DMS114 treated with DMSO at 0.1 percent for 48 hours (cell line): ENCODE results near the gene PLK5.

Source experiments
- DNase-seq: peaks from one replicate; lab custom pipeline; 2025; ENCODE audit not compliant: unreplicated experiment; lab: John Stamatoyannopoulos, UW

PLK5 gene

GRCh38 chr19:1576242-1577089 lies 52.6 kb downstream of the PLK5 start:
- DNase-seq: no peak

DNA sequence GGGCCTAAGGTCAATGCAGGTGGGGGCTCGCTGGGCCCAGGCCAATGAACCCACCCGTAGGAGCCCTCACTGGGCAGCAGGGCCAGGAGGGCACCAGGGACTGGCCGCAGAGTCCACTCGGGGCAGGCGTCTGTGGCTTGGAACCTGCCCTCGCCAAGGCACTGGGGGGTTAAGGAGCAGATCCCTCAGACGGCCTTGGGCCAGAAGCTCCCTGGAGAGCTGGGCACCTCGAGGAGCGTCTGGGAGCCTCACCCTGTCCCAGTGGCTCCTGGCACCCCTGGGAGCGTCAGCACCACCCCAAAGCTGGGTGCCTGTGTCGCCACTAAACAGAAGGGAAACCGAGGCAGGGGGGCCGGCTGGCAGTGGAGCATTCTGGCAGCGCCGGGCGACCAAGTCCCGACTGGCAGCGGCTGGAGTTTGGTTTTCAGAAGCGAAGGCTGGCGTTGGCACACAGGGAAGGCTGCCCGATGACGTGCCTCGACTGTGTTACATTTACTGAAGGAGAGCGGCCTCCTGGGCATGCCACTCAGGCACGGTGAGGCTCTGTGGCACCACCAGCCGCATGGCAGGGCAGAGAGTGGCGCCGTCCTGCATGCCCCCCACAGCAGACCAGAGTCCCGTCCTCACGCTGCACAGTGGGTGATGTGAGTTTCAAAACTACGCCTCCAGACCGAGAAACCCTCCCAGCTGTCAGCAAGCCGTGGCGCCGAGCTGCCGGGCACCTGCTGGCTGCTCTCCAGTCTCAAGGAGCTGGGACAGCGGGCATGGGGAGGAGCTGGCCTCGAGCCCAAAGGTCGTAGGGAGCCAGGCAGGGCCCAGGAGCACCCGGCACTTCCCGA lies 53.4 kb downstream of the PLK5 start:
- DNase-seq: no peak

DNA sequence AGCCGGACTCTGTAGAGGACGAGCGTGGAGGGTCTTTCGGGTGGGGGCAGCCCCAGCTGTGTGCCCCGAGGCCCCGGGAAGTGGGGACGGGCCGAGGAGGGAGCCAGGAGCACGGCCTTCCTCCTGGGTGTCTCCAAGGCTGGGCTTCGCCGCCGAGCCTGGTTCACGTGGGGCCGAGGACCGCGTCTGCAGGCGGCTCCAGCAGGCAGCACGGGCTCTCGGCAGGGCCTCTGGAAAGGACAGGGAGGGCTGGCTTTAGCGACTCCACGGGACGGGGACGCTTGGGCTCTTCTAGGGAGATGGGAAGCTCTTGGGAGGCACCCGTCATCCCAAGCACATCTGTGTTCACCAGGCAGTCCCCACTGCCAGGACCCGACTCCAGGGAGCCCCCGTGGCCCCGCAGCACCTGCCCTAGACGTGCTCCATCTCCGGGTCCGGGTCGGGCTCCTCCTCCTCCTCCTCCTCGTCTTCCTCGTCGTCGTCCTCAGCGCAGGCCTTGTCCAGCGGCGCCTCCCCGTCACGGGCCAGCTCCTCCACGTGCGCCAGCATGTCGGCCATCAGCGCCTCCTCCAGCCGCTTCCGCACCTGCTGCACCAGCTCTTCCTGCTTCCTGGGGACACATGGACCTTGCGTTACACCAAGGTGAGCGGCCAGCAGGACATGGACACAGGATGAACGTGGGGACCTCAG lies 54.2 kb downstream of the PLK5 start:
- no peak for DNase-seq

DNA sequence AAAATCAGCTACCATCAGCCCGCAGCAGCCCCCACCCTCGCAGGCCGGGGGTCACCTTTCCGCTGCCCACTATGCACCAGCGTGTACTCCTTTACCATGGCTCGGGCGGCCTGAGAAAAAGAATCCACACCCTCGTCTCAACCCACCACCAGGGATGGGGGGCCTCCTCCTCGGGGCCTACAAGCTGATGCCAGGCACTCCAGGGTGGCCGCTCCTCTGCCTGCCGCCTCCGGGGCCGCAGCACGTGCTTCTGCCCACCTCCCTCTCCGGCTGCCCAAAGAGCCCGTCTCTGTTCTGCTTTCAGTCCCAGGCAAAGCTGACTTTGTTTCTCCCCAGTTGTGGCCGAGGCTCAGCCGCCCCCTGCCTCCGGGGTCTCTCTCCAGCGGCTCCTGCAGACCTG lies 55.3 kb downstream of the PLK5 start:
- no peak for DNase-seq

GRCh38 chr19:1580382-1580781 lies 56.5 kb downstream of the PLK5 start:
- no peak for DNase-seq

- no peak for DNase-seq
These were observed 57.1 kb downstream of the PLK5 start for GRCh38 chr19:1580957-1581356.

- no peak for DNase-seq
These were observed 58.3 kb downstream of the PLK5 start for GRCh38 chr19:1582201-1582600.

- DNase-seq: no peak
These were observed 60.8 kb downstream of the PLK5 start for GRCh38 chr19:1584500-1585242.

- no peak for DNase-seq
These were observed 61.3 kb downstream of the PLK5 start for GRCh38 chr19:1585243-1585580.
